NCI-H345 treated with DMSO at 0.1 percent for 48 hours (cell line): ENCODE results near the gene FRAT2.
"Not testable (repeated sequence)": the region's sequence is repeated elsewhere in the genome, so short reads cannot be mapped to it uniquely, and the experiment has no call there.

Experiments used
- DNase-seq: peaks from one replicate; lab custom pipeline; 2025; ENCODE audit not compliant: unreplicated experiment; lab: John Stamatoyannopoulos, UW

The FRAT2 gene

GRCh38 chr10:97292097-97292861 is 42.2 kb downstream of the FRAT2 start, which contains the start of gene ARHGAP19:
TSS of gene ARHGAP19 (minus strand) at chr10:97292637. CDS start at chr10:97292627, 10 bp downstream.
- peak; percentile 90 for DNase-seq

- no peak for DNase-seq
Observed at GRCh38 chr10:97291357-97292096, 43.0 kb downstream of the FRAT2 start.

- not testable (repeated sequence) for DNase-seq
Observed at GRCh38 chr10:97290576-97291356, 43.8 kb downstream of the FRAT2 start.

GRCh38 chr10:97290076-97290475 is 44.5 kb downstream of the FRAT2 start:
- not testable (repeated sequence) for DNase-seq
